ENCODE results near the gene RFX8. TPM values are rescaled to one million over a fixed set of nuclear protein-coding genes. Genes with fewer than 3 reads are reported as not detected.

The RFX8 gene
- total RNA-seq, 4 donors from 2014 or later: 1.4 to 6.9 (median 3.9) TPM

DNA sequence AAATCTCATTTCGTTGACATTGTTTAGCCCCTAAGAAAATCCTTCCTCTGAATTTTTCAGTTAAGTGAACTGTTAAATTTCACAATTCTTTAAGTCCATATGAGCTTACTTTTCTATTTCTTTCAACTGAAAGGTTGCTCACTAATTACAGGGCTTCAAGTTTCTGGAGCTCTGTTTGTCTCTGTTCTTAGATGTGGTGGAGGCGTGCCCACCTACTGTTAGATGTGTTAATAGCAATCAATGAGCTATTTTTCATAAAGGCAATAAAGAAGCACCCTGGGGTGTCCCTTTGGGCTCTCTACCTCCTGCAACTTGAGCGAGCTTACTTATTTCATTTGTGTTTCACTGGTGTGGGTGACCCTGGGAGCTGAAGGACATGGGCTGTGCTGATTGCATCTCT is 112.6 kb downstream of the RFX8 start:
- WGBS, 2 donors: 83 to 88% methylated on average over 3 of the region's 3 CpGs
- no peak for DNase-seq (ENCODE audit: low spot score in 2 of 2)
- TF ChIP-seq POLR2A (IDR thresholded peaks at IDR 0.05) (no peak), EP300 (IDR thresholded peaks at IDR 0.05) (no peak)
- TF ChIP-seq, protein P1, sequence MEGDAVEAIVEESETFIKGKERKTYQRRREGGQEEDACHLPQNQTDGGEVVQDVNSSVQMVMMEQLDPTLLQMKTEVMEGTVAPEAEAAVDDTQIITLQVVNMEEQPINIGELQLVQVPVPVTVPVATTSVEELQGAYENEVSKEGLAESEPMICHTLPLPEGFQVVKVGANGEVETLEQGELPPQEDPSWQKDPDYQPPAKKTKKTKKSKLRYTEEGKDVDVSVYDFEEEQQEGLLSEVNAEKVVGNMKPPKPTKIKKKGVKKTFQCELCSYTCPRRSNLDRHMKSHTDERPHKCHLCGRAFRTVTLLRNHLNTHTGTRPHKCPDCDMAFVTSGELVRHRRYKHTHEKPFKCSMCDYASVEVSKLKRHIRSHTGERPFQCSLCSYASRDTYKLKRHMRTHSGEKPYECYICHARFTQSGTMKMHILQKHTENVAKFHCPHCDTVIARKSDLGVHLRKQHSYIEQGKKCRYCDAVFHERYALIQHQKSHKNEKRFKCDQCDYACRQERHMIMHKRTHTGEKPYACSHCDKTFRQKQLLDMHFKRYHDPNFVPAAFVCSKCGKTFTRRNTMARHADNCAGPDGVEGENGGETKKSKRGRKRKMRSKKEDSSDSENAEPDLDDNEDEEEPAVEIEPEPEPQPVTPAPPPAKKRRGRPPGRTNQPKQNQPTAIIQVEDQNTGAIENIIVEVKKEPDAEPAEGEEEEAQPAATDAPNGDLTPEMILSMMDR (IDR thresholded peaks at IDR 0.05): no peak
- Histone ChIP-seq H3K4me3 (no peak overlapping the region), H3K27me3 (no peaks in the 10 kb centered on the region), H3K4me1 (peaks cover 0 to 5% (median 0%) of the 10 kb centered on the region in 4 donors), H3K9me3 (no peaks in the 10 kb centered on the region), H3K27ac (no peak overlapping the region), H3K36me3 (no peaks in the 10 kb centered on the region)

DNA sequence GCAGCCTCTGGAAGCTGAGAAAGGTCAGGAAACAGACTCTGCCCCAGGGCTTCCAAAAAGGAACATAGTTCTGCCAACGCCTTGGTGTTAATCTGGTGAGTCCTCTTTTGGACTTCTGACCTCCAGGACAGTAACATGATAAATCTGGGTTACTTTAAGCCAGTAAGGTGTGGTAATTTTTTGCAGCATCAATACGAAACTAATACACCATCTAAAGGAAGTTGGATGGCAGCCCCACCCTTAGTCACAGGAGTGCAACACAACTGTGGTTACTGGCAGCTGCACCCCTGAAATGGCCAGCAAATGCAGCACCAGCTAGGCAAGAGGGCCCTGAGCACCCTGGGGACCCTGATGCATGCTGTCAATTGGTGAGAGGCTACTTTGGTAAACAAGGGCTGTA is 113.4 kb downstream of the RFX8 start:
- 50 to 68% methylated on average over 2 of the region's 2 CpGs for WGBS, 2 donors
- no peak overlapping the region for H3K27ac ChIP-seq
- H3K36me3 ChIP-seq: no peaks in the 10 kb centered on the region
- DNase-seq (ENCODE audit: low spot score in 2 of 2): no peak
- H3K27me3 ChIP-seq: no peaks in the 10 kb centered on the region
- H3K9me3 ChIP-seq: no peaks in the 10 kb centered on the region
- peaks cover 0 to 5% (median 0%) of the 10 kb centered on the region in 4 donors for H3K4me1 ChIP-seq
- no peak overlapping the region for H3K4me3 ChIP-seq
- no peak for TF ChIP-seq EP300 (IDR thresholded peaks at IDR 0.05)
- TF ChIP-seq, protein P1 (IDR thresholded peaks at IDR 0.05): no peak
- no peak for TF ChIP-seq POLR2A (IDR thresholded peaks at IDR 0.05)

DNA sequence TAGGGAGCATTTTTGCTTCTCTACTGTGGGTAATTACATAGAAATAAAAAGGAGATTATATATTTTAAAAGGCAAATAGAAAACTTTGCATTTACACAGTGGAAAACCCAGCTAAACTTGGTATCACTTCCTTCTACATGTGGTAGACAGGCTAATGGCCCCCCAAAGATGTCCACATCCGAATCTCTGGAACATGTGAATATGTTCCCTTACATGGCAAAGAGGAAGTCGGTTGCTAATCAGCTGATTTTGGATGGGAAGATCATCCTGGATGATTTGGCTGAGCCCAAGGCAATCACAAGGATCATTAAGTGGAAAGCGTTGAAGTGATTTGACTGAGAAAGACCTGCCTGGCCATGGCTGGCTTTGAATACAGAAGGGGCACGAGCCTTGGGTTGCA is 113.8 kb downstream of the RFX8 start:
- no peaks in the 10 kb centered on the region for H3K27me3 ChIP-seq
- 54 to 55% methylated on average over 4 of the region's 4 CpGs for WGBS, 2 donors
- peak in 1 of 2 donors; percentile 23 for TF ChIP-seq EP300 (IDR thresholded peaks at IDR 0.05)
- TF ChIP-seq, protein P1 (IDR thresholded peaks at IDR 0.05): no peak
- no peak for TF ChIP-seq POLR2A (IDR thresholded peaks at IDR 0.05)
- H3K4me3 ChIP-seq: no peak overlapping the region
- no peak overlapping the region for H3K27ac ChIP-seq
- H3K4me1 ChIP-seq: peaks cover 0 to 5% (median 0%) of the 10 kb centered on the region in 4 donors
- no peak for DNase-seq (ENCODE audit: low spot score in 2 of 2)
- H3K9me3 ChIP-seq: no peaks in the 10 kb centered on the region
- no peaks in the 10 kb centered on the region for H3K36me3 ChIP-seq

DNA sequence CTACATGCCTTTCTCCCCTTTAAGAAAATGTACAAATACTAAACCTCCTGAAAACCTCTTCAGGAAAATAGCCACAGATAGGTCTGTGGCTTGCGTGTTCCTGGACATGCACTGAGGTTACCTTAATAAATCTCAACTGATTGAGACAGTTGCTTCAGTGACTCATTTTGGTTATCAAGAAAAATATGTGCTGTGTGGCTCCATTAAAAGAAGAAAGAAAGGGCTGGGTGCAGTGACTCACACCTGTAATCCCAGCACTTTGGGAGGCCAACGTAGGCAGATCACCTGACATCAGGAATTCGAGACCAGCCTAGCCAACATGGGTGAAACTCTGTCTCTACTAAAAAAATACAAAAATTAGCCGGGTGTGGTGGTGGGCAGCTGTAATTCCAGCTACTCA is 114.7 kb downstream of the RFX8 start:
- H3K4me1 ChIP-seq: peaks cover 0 to 5% (median 0%) of the 10 kb centered on the region in 4 donors
- 86 to 94% methylated on average over 3 to 4 of the region's 4 CpGs for WGBS, 2 donors

DNA sequence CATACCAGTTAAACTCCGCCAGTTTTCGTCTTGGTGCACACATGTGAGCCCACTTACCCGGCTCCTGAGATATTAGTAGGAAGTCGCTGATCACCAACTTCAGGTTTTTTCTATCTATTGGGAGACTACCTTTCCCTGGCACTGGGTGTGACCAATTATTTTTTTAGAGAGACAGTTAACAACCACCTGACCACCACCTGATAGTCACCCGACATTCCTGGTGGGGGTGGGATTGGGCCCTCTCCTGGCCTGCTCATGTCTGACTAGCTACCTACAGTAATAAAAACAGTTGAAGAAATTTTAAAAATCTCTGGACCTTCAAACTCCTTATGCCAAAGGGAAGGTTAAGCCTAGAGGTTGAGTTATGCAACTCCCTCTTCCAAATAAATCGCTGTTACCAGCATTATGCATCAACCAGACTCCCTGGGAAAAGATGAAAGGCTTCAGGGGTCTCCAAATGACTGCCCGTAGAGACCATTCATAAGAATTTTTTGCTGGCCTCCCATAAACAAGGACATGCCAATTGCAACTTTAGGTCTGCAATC is 115.4 kb downstream of the RFX8 start:
- no peaks in the 10 kb centered on the region for H3K9me3 ChIP-seq
- DNase-seq (ENCODE audit: low spot score in 2 of 2): no peak
- H3K27ac ChIP-seq: no peak overlapping the region
- 90 to 93% methylated on average over 7 of the region's 7 CpGs for WGBS, 2 donors
- no peaks in the 10 kb centered on the region for H3K36me3 ChIP-seq
- TF ChIP-seq, protein P1 (IDR thresholded peaks at IDR 0.05): no peak
- TF ChIP-seq POLR2A (IDR thresholded peaks at IDR 0.05): no peak
- no peak for TF ChIP-seq EP300 (IDR thresholded peaks at IDR 0.05)
- H3K27me3 ChIP-seq: no peaks in the 10 kb centered on the region
- no peak overlapping the region for H3K4me3 ChIP-seq
- peaks cover 0 to 5% (median 0%) of the 10 kb centered on the region in 4 donors for H3K4me1 ChIP-seq

More for the DNA sequence above, 114.7 kb downstream of the RFX8 start:
- Histone ChIP-seq H3K27ac (no peak overlapping the region), H3K36me3 (no peaks in the 10 kb centered on the region), H3K9me3 (no peaks in the 10 kb centered on the region), H3K4me3 (no peak overlapping the region), H3K27me3 (no peaks in the 10 kb centered on the region)
- TF ChIP-seq POLR2A (IDR thresholded peaks at IDR 0.05) (no peak), EP300 (IDR thresholded peaks at IDR 0.05) (no peak)
- TF ChIP-seq, protein P1 (IDR thresholded peaks at IDR 0.05): no peak
- DNase-seq (ENCODE audit: low spot score in 2 of 2): no peak

Data from tibial nerve (tissue), 4 donors.